HL-60/S4 treated with retinoic acid at 250 ng/mL for 4 days and 3 days (cell line): ENCODE data around the gene MALRD1.

Source experiments
- in situ Hi-C: fragments of 300-500 bp; cut with MboI; formaldehyde crosslinking; loops from 2 replicates; pipeline ENCODE4 v1.7.0; 2022; ENCODE audit warnings: low sequenced_read_pairs

MALRD1 gene

GRCh38 chr10:19628767-19629560 lies 580.4 kb downstream of the MALRD1 start:
- in situ Hi-C loops: no loop called here

DNA sequence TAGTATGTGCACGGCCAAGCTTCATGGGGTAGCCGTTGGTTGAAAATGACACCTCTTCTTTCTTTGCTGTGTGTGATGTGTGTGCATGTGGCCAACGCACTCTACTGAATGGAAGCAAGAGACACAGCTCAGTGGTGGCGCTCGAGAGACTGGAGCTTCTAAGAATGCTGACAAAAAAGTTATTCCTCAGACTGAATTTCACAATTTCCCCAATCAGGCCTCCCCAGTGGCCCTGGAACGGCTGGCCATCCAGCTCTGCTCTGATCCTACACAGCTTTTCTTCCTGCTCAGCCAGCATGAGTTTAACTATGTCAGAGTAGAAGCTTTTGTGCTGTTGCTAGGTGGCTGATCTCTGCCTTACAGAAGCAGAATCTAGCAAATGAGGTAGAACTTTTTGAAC lies 581.0 kb downstream of the MALRD1 start:
- in situ Hi-C loops: no loop called here

GRCh38 chr10:19634163-19634562 lies 585.6 kb downstream of the MALRD1 start:
- in situ Hi-C loops: no loop called here

GRCh38 chr10:19638182-19638895 lies 589.7 kb downstream of the MALRD1 start:
- in situ Hi-C loops: no loop called here

DNA sequence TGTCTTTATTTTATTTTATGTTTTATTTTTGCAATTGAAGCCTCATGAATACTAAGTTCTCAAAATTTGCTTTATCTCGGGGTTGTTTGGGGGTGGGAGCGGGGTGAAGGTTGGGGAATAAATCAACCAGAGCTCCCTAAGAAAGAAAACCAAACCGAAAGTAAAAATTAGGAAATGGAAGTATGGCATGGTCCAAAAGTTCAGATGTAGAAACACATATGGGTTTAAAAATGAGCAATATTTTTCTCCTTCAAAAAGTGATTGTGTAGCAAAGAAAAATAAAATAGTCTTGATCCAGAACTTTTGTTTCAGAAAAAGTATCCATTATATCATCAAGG lies 590.3 kb downstream of the MALRD1 start:
- in situ Hi-C loops: no loop called here

DNA sequence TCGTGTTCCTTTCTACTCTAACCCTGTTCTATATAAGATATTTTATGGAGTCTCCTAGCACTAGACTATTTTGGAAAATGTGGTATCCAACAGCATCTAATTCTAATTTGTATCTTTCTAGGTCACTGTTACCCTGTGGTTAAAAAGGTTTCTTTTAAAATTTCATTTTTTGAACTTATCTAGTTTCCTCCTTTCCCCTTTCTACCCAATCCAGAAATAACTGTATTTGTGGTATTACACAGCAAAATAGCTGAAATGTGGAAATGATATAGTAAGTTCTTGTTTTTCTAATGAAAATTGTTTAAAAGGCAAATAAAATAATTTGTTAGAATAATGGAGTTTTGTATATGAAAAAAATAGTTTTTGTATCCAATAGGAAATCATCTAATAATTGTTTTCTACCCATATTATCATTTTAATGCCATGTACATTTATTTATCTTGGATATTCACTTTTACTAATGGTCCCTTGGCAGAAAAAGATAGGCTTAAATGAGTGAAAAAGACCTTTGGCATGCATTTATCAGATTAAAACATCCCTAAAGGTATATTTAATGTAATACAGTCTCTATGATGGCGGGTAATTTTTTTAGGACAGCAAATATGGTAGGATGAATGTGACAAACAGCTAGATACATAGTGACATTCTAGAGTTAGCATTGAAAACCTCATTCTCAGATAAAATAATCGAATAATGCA lies 592.1 kb downstream of the MALRD1 start:
- in situ Hi-C loops: no loop called here

GRCh38 chr10:19651549-19651948 lies 602.9 kb downstream of the MALRD1 start:
- in situ Hi-C loops: no loop called here

DNA sequence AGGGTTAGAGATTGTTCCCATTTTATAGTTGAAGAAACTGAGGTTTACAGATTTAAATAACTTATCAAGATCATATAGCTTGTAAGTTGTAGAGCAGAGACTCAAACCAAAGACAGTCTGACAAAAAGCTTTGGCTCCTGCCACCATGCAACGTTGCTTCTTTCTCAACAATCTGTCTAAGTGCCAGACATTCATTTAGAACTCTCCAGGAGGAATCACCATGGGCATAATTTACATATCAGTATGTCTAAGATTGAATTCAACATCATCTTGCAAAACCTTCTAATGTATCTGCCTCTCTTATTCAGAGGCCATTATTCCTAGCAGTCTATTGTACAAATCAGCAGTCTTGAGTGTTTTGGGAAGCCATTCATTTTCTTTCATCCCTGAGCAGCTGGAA lies 604.1 kb downstream of the MALRD1 start:
- in situ Hi-C loops: no loop called here

DNA sequence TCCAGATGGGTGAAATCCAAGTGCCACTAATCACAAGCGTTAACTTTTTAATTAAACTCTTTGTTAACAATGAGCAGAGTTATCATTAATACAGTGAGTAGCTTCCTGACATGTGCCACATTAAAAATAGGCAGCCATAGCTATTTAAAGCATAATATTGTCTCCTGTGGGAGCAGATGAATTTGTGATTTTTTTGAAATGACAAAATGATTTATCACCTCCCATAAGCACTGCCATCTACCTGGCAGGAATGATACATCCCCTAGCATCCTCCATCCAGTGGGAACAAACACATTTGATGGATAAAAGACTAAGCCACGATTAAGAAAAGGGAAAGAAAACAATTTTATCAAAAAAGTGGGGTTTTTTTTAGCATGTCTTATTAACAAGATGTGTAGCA lies 605.3 kb downstream of the MALRD1 start:
- in situ Hi-C loops: no loop called here

- in situ Hi-C loops: no loop called here
These were observed 606.0 kb downstream of the MALRD1 start for GRCh38 chr10:19654576-19654975.

GRCh38 chr10:19656420-19657042 lies 607.9 kb downstream of the MALRD1 start:
- in situ Hi-C loops: no loop called here

GRCh38 chr10:19658131-19658530 lies 609.5 kb downstream of the MALRD1 start:
- in situ Hi-C loops: no loop called here

GRCh38 chr10:19658622-19659233 lies 610.1 kb downstream of the MALRD1 start:
- in situ Hi-C loops: no loop called here

GRCh38 chr10:19659920-19660655 lies 611.5 kb downstream of the MALRD1 start:
- in situ Hi-C loops: no loop called here

DNA sequence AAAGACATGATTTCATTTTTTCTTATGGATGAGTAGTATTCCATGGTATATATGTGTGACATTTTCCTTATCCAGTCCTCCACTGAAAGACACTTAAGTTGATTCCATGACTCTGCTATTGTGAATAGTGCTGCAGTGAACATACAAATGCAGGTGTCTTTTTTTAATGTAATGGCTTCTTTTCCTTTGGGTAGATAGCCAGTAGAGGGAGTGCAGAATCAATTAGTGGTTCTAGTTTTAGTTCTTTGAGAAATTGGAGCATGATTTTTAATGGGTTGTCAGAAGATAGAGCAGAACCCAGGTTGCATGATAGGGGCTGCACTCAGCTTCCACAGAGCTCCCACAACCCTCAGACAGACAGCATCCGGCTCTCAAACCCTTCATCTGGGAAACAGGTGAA lies 614.7 kb downstream of the MALRD1 start:
- in situ Hi-C loops: no loop called here

- in situ Hi-C loops: no loop called here
These were observed 619.5 kb downstream of the MALRD1 start for GRCh38 chr10:19668116-19668515.

- in situ Hi-C loops: no loop called here
These were observed 627.5 kb downstream of the MALRD1 start for GRCh38 chr10:19676063-19676462.

- in situ Hi-C loops: no loop called here
These were observed 634.8 kb downstream of the MALRD1 start for GRCh38 chr10:19683356-19683755.

- in situ Hi-C loops: no loop called here
These were observed 635.4 kb downstream of the MALRD1 start for GRCh38 chr10:19683960-19684359.

GRCh38 chr10:19688344-19688743 lies 639.7 kb downstream of the MALRD1 start:
- in situ Hi-C loops: no loop called here
